ENCODE measurements around the gene MFSD1. TPM values are rescaled to one million over a fixed set of nuclear protein-coding genes. Genes with fewer than 3 reads are reported as not detected.
"Not testable (repeated sequence)": the region's sequence is repeated elsewhere in the genome, so short reads cannot be mapped to it uniquely, and the experiment has no call there.

Gene MFSD1
- total RNA-seq, 1 donor from 2014 or later = 114 TPM

- no peak for DNase-seq (ENCODE audit: low spot score)
Measured at GRCh38 chr3:158775426-158776410, 26.1 kb upstream of the MFSD1 start.

GRCh38 chr3:158776531-158776930, 25.3 kb upstream of the MFSD1 start:
- no peak for DNase-seq (ENCODE audit: low spot score)

GRCh38 chr3:158777161-158777873, 24.5 kb upstream of the MFSD1 start:
- no peak for DNase-seq (ENCODE audit: low spot score)

GRCh38 chr3:158780766-158781165, 21.1 kb upstream of the MFSD1 start:
- DNase-seq (ENCODE audit: low spot score) = no peak

- no peak for DNase-seq (ENCODE audit: low spot score)
Measured at GRCh38 chr3:158781191-158781590, 20.7 kb upstream of the MFSD1 start.

GRCh38 chr3:158781849-158782248, 20.0 kb upstream of the MFSD1 start:
- no peak for DNase-seq (ENCODE audit: low spot score)

GRCh38 chr3:158782283-158782989, 19.4 kb upstream of the MFSD1 start:
- DNase-seq (ENCODE audit: low spot score) = no peak

- no peak for DNase-seq (ENCODE audit: low spot score)
Measured at GRCh38 chr3:158783051-158783450, 18.8 kb upstream of the MFSD1 start.

GRCh38 chr3:158785972-158786371, 15.9 kb upstream of the MFSD1 start:
- no peak for DNase-seq (ENCODE audit: low spot score)

- DNase-seq (ENCODE audit: low spot score) = no peak
Measured at GRCh38 chr3:158788446-158788845, 13.4 kb upstream of the MFSD1 start.

- DNase-seq (ENCODE audit: low spot score) = no peak
Measured at GRCh38 chr3:158789592-158789991, 12.3 kb upstream of the MFSD1 start.

- DNase-seq (ENCODE audit: low spot score) = no peak
Measured at GRCh38 chr3:158790901-158791589, 10.8 kb upstream of the MFSD1 start.

- DNase-seq (ENCODE audit: low spot score) = not testable (repeated sequence)
Measured at GRCh38 chr3:158791590-158791920, 10.3 kb upstream of the MFSD1 start.

- DNase-seq (ENCODE audit: low spot score) = no peak
Measured at GRCh38 chr3:158792709-158793108, 9.1 kb upstream of the MFSD1 start.

GRCh38 chr3:158794206-158794605, 7.6 kb upstream of the MFSD1 start:
- DNase-seq (ENCODE audit: low spot score) = no peak

- DNase-seq (ENCODE audit: low spot score) = no peak
Measured at GRCh38 chr3:158794936-158795518, 6.8 kb upstream of the MFSD1 start.

GRCh38 chr3:158801201-158801600, 653 bp upstream of the MFSD1 start:
- DNase-seq (ENCODE audit: low spot score) = no peak

- DNase-seq (ENCODE audit: low spot score) = no peak
Measured at GRCh38 chr3:158802409-158803268, 785 bp downstream of the MFSD1 start.

- no peak for DNase-seq (ENCODE audit: low spot score)
Measured at GRCh38 chr3:158804441-158804840, 2.6 kb downstream of the MFSD1 start.

- no peak for DNase-seq (ENCODE audit: low spot score)
Measured at GRCh38 chr3:158808697-158809096, 6.8 kb downstream of the MFSD1 start.
